ENCODE data around the gene LIN28A. TPM values are rescaled to one million over a fixed set of nuclear protein-coding genes. Genes with fewer than 3 reads are reported as not detected.

LIN28A gene
- total and polyA plus RNA-seq, 7 experiments from 2014 or later, result not detected

DNA sequence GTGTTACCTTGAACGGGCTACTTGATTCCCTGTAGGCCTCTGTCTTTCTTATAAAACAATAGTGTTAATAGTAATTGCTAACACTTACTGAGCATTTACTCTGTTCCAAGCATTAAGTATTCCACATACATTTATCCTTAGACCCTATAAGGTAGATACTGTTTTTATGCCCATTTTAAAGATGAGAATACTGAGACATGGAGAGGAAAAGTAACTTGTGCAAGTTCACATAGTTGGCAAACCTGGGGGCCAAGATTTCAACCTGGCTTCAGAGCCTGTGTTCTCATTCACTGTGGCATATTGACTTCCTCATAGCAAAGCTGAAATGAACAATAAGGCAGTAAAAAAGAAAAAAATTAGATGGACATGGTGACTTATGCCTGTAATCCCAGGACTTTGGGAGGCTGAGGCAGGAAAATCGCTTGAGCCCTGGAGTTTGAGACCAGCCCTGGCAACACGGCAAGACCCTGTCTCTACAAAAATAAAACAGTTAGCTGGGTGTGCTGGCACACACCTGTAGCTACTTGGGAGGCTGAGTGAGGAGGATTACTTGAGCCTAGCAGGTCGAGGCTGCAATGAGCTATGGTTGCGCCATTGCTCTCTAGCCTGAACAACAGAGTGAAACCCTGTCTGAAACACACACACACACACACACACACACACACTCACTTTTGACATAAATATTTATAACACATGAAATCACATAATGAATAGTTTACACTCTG lies 42.0 kb downstream of the LIN28A start:
- H3K4me3 Mint-ChIP-seq, result no peak overlapping the region
- ChIA-PET POLR2A (no interaction called here), CTCF (interaction anchor here (1.2 kb wide), 1 partner anchor 35 kb away, joined by 4 read pairs; no protein-coding TSS in a partner anchor)
- no peak overlapping the region for H3K27ac Mint-ChIP-seq
- DNase-seq (no peak), ATAC-seq (no peak)
- no peaks in the 10 kb centered on the region for H3K27me3 Mint-ChIP-seq
- peaks cover 0 to 32% (median 0%) of the 10 kb centered on the region in 3 experiments for H3K36me3 ChIP-seq (ENCODE audit: control insufficient read depth in 2 of 3, insufficient read depth in 3 of 3, low read length in 3 of 3)
- peaks cover 0 to 38% (median 24%) of the 10 kb centered on the region in 5 donors for H3K36me3 Mint-ChIP-seq
- no peaks in the 10 kb centered on the region for H3K27me3 ChIP-seq (ENCODE audit: control insufficient read depth in 2 of 2, insufficient read depth in 2 of 2, low read length in 2 of 2)
- no peak overlapping the region for H3K27ac ChIP-seq (ENCODE audit: low read depth, low read length)
- H3K4me1 ChIP-seq (ENCODE audit: control insufficient read depth in 2 of 2, insufficient read depth in 2 of 2, low read length in 2 of 2), result no peaks in the 10 kb centered on the region
- no peak overlapping the region for H3K4me3 ChIP-seq (ENCODE audit: low read length)
- intact Hi-C loops (cut with micrococcal nuclease), result no loop called here
- peaks cover 0 to 2% (median 0%) of the 10 kb centered on the region in 7 donors for H3K4me1 Mint-ChIP-seq
- no peaks in the 10 kb centered on the region for H3K9me3 ChIP-seq (ENCODE audit: control insufficient read depth in 2 of 3, low read length in 3 of 3)
- no peaks in the 10 kb centered on the region for H3K9me3 Mint-ChIP-seq

DNA sequence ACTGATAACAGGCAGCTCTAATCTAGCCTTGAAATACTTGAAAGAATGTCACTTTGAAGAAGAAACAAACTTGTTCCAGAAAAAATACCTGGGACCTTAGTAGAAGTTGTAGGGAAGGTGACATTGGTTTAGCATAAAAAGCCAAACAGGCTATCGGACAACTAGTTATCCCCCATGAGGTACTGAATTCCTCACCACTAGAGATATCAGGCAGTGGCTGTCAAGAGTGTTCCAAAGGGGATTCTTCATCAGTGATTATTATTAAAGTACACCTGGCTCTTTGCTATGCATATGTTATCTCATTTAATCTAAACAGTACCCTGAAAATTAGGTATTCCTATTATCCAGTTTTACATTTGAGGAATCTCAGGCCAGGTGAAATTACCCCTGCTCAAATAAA lies 48.5 kb downstream of the LIN28A start:
- Mint-ChIP-seq H3K4me3 (no peak overlapping the region), H3K27me3 (no peaks in the 10 kb centered on the region), H3K27ac (no peak overlapping the region), H3K9me3 (no peaks in the 10 kb centered on the region), H3K36me3 (peaks cover 0 to 41% (median 16%) of the 10 kb centered on the region in 5 donors), H3K4me1 (peaks cover 0 to 7% (median 0%) of the 10 kb centered on the region in 7 donors)
- no peak overlapping the region for H3K27ac ChIP-seq (ENCODE audit: low read depth, low read length)
- ATAC-seq (no peak), DNase-seq (no peak)
- ChIA-PET CTCF (interaction anchor here (0.6 kb wide), 1 partner anchor 42 kb away, joined by 3 read pairs; no protein-coding TSS in a partner anchor), POLR2A (no interaction called here)
- no peaks in the 10 kb centered on the region for H3K9me3 ChIP-seq (ENCODE audit: control insufficient read depth in 2 of 3, low read length in 3 of 3)
- H3K4me1 ChIP-seq (ENCODE audit: control insufficient read depth in 2 of 2, insufficient read depth in 2 of 2, low read length in 2 of 2), result no peaks in the 10 kb centered on the region
- H3K36me3 ChIP-seq (ENCODE audit: control insufficient read depth in 2 of 3, insufficient read depth in 3 of 3, low read length in 3 of 3), result peaks cover 0 to 29% (median 5%) of the 10 kb centered on the region in 3 experiments
- H3K4me3 ChIP-seq (ENCODE audit: low read length), result no peak overlapping the region
- intact Hi-C loops (cut with micrococcal nuclease), result no loop called here
- no peaks in the 10 kb centered on the region for H3K27me3 ChIP-seq (ENCODE audit: control insufficient read depth in 2 of 2, insufficient read depth in 2 of 2, low read length in 2 of 2)

DNA sequence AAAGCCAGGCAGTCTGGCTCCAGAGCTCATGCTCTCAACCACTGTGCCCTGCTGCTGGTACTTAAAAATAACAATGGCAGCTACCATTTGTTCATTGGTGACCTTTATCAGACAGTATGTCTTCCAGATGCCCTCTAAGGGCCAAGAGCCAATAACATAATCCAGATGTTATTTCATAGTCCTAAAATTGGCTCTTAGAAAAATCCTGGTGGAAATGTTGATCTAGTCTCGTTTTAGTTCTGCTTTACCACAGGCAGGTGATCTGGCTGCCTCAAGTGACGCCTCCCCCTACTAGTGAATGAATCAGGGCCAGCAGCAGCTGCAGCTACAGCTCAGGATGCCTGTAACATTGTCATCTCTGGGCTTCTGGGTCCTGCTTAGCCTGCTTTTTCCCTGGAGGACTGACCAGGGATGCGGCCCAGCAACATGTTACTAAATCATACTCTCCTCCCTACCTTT lies 49.0 kb downstream of the LIN28A start:
- Histone ChIP-seq H3K9me3 (ENCODE audit: control insufficient read depth in 2 of 3, low read length in 3 of 3) (no peaks in the 10 kb centered on the region), H3K36me3 (ENCODE audit: control insufficient read depth in 2 of 3, insufficient read depth in 3 of 3, low read length in 3 of 3) (peaks cover 0 to 34% (median 5%) of the 10 kb centered on the region in 3 experiments), H3K4me3 (ENCODE audit: low read length) (no peak overlapping the region), H3K27me3 (ENCODE audit: control insufficient read depth in 2 of 2, insufficient read depth in 2 of 2, low read length in 2 of 2) (no peaks in the 10 kb centered on the region), H3K4me1 (ENCODE audit: control insufficient read depth in 2 of 2, insufficient read depth in 2 of 2, low read length in 2 of 2) (no peaks in the 10 kb centered on the region), H3K27ac (ENCODE audit: low read depth, low read length) (no peak overlapping the region)
- no peak for DNase-seq
- H3K9me3 Mint-ChIP-seq, result no peaks in the 10 kb centered on the region
- H3K27me3 Mint-ChIP-seq, result no peaks in the 10 kb centered on the region
- intact Hi-C loops (cut with micrococcal nuclease), result no loop called here
- H3K36me3 Mint-ChIP-seq, result peaks cover 0 to 41% (median 15%) of the 10 kb centered on the region in 5 donors
- H3K27ac Mint-ChIP-seq, result no peak overlapping the region
- ATAC-seq, result no peak
- ChIA-PET POLR2A (no interaction called here), CTCF (interaction anchor here (0.6 kb wide), 2 partner anchors 43 to 105 kb away, joined by 3 read pairs; no protein-coding TSS in a partner anchor)
- peaks cover 0 to 7% (median 0%) of the 10 kb centered on the region in 7 donors for H3K4me1 Mint-ChIP-seq
- no peak overlapping the region for H3K4me3 Mint-ChIP-seq

DNA sequence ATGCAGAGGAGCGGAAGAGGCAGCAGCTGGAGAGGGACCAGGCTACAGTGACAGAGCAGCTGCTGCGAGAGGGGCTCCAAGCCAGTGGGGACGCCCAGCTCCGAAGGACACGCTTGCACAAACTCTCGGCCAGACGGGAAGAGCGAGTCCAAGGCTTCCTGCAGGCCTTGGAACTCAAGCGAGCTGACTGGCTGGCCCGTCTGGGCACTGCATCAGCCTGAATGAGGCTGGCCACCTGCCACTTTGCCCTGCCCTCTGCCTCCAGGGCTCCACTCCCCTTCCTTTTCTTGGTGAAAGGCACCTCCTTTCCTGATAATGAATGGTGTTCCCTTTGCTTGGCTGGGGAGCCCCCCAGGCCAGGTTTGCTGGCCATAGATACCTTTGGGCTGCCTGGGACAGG lies 58.3 kb downstream of the LIN28A start:
- no peak overlapping the region for H3K4me3 Mint-ChIP-seq
- Histone ChIP-seq H3K4me1 (ENCODE audit: control insufficient read depth in 2 of 2, insufficient read depth in 2 of 2, low read length in 2 of 2) (peaks cover 19 to 22% of the 10 kb centered on the region in 2 donors), H3K27ac (ENCODE audit: low read depth, low read length) (no peak overlapping the region), H3K27me3 (ENCODE audit: control insufficient read depth in 2 of 2, insufficient read depth in 2 of 2, low read length in 2 of 2) (no peaks in the 10 kb centered on the region), H3K9me3 (ENCODE audit: control insufficient read depth in 2 of 3, low read length in 3 of 3) (no peaks in the 10 kb centered on the region), H3K4me3 (ENCODE audit: low read length) (no peak overlapping the region), H3K36me3 (ENCODE audit: control insufficient read depth in 2 of 3, insufficient read depth in 3 of 3, low read length in 3 of 3) (peaks cover 0 to 56% (median 10%) of the 10 kb centered on the region in 3 experiments)
- ChIA-PET POLR2A (interaction anchor here (0.6 to 4.5 kb wide), 3 partner anchors 34 to 419 kb away, joined by 4 to 37 read pairs (median 4); partner anchors contain the start of gene DHDDS), CTCF (interaction anchor here (0.7 kb wide), 1 partner anchor 659 kb away, joined by 3 read pairs; no protein-coding TSS in a partner anchor)
- no peaks in the 10 kb centered on the region for H3K9me3 Mint-ChIP-seq
- H3K36me3 Mint-ChIP-seq, result peaks cover 4 to 46% (median 23%) of the 10 kb centered on the region in 5 donors
- intact Hi-C loops (cut with micrococcal nuclease), result no loop called here
- ATAC-seq (no peak), DNase-seq (no peak)
- H3K27ac Mint-ChIP-seq, result peak overlapping the region in 1 of 9 donors; percentile 67
- peaks cover 16 to 38% (median 28%) of the 10 kb centered on the region in 7 donors for H3K4me1 Mint-ChIP-seq
- peaks cover 0 to 2% (median 0%) of the 10 kb centered on the region in 5 donors for H3K27me3 Mint-ChIP-seq

DNA sequence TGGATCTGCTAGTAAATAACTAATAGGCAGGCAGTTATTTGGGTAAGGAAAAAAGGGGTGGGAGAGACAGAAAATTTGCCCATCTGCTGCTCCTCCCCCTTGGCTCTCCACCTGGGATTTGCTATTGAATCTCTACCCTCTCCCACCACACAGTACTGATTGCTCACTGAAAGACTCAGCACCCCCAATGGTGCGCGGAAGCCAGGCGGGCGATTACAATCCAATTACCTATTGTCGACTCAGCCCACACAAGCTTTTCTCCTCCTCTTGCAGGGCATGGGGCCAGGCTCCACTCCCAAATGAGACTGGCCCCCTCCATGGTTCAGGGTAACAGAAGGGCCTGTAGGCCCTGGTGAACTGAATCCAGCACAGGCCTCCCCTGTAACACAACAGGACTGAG lies 58.9 kb downstream of the LIN28A start:
- H3K27ac Mint-ChIP-seq, result peak overlapping the region in 1 of 9 donors; percentile 74
- ATAC-seq (no peak), DNase-seq (no peak)
- H3K9me3 ChIP-seq (ENCODE audit: control insufficient read depth in 2 of 3, low read length in 3 of 3), result no peaks in the 10 kb centered on the region
- peaks cover 26 to 28% of the 10 kb centered on the region in 2 donors for H3K4me1 ChIP-seq (ENCODE audit: control insufficient read depth in 2 of 2, insufficient read depth in 2 of 2, low read length in 2 of 2)
- ChIA-PET POLR2A (interaction anchor here (0.6 to 4.5 kb wide), 4 partner anchors 9 to 419 kb away, joined by 3 to 37 read pairs (median 4); partner anchors contain the start of gene DHDDS), CTCF (interaction anchor here (0.6 to 1.6 kb wide), 4 partner anchors 37 to 887 kb away, joined by 3 to 5 read pairs (median 4); partner anchors contain the start of gene DHDDS)
- H3K36me3 Mint-ChIP-seq, result peaks cover 4 to 51% (median 23%) of the 10 kb centered on the region in 5 donors
- H3K36me3 ChIP-seq (ENCODE audit: control insufficient read depth in 2 of 3, insufficient read depth in 3 of 3, low read length in 3 of 3), result peaks cover 6 to 57% (median 17%) of the 10 kb centered on the region in 3 experiments
- intact Hi-C loops (cut with micrococcal nuclease), result no loop called here
- H3K4me1 Mint-ChIP-seq, result peaks cover 21 to 45% (median 35%) of the 10 kb centered on the region in 7 donors
- H3K27me3 Mint-ChIP-seq, result peaks cover 0 to 2% (median 0%) of the 10 kb centered on the region in 5 donors
- H3K4me3 Mint-ChIP-seq, result no peak overlapping the region
- H3K27me3 ChIP-seq (ENCODE audit: control insufficient read depth in 2 of 2, insufficient read depth in 2 of 2, low read length in 2 of 2), result no peaks in the 10 kb centered on the region
- no peaks in the 10 kb centered on the region for H3K9me3 Mint-ChIP-seq
- no peak overlapping the region for H3K27ac ChIP-seq (ENCODE audit: low read depth, low read length)
- H3K4me3 ChIP-seq (ENCODE audit: low read length), result no peak overlapping the region

DNA sequence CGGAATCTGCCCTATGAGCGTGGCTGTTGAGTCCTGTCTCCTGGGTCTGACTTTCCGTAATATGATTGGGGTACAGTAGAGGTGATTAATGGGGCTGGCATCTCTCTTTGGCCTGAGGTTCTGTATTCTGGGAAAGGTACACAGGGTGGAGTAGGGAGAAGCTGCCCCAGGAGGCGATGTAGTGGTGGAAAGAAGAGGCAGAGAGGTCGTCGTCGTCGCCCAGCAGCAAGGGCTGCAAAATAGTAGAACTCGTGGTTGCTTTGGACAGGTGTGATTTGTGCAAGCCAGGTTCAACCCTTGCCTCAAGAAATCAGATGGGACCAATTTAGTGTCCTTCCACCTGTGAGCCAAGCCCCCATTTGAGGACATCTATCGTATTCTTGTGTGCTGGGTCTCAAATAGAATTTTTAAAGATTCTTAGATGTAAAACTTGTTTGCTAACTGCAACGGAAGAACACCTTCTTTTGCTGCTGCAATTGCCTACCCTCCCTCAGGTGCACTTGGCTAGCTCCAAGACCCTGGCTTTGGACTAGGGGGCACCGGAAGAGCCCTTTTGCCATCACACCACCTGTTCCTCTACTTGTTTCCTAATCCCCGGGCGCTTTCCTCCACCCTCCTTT lies 60.4 kb downstream of the LIN28A start:
- Mint-ChIP-seq H3K9me3 (no peaks in the 10 kb centered on the region), H3K27me3 (peaks cover 0 to 2% (median 0%) of the 10 kb centered on the region in 5 donors), H3K36me3 (peaks cover 4 to 44% (median 18%) of the 10 kb centered on the region in 5 donors), H3K4me3 (peak overlapping the region; percentile 89 to 100 (median 93)), H3K4me1 (peaks cover 24 to 53% (median 44%) of the 10 kb centered on the region in 7 donors), H3K27ac (peak overlapping the region; percentile 17 to 99 (median 84))
- Histone ChIP-seq H3K27me3 (ENCODE audit: control insufficient read depth in 2 of 2, insufficient read depth in 2 of 2, low read length in 2 of 2) (no peaks in the 10 kb centered on the region), H3K4me3 (ENCODE audit: low read length) (peak overlapping the region; percentile 72), H3K9me3 (ENCODE audit: control insufficient read depth in 2 of 3, low read length in 3 of 3) (no peaks in the 10 kb centered on the region), H3K4me1 (ENCODE audit: control insufficient read depth in 2 of 2, insufficient read depth in 2 of 2, low read length in 2 of 2) (peaks cover 28% of the 10 kb centered on the region in 2 donors), H3K27ac (ENCODE audit: low read depth, low read length) (no peak overlapping the region), H3K36me3 (ENCODE audit: control insufficient read depth in 2 of 3, insufficient read depth in 3 of 3, low read length in 3 of 3) (peaks cover 10 to 49% (median 17%) of the 10 kb centered on the region in 3 experiments)
- ATAC-seq, result no peak
- CTCF ChIA-PET, result interaction anchor here (0.6 to 1.6 kb wide), 4 partner anchors 20 to 101 kb away, joined by 4 to 5 read pairs (median 4); partner anchors contain the start of gene DHDDS
- POLR2A ChIA-PET, result interaction anchor here (0.6 to 4.5 kb wide), 14 partner anchors 10 to 383 kb away, joined by 3 to 40 read pairs (median 6); partner anchors contain the start of genes CEP85, DHDDS and ZNF683
- DNase-seq, result no peak
- intact Hi-C loops (cut with micrococcal nuclease), result loop anchor here (1.0 to 5.0 kb wide), 8 partner anchors 94 to 854 kb away; partner anchors contain the start of genes MAN1C1 (in 1 of the 2), PDIK1L (in 1 of the 2) and STMN1 (in 1 of the 2)
